SK-N-DZ (cell line): ENCODE measurements around the gene PLEKHA8.

Experiments used
- DNase-seq: peaks from one replicate; pipeline ENCODE4 v3.0.0-alpha.2; 2015; ENCODE audit warnings: low spot score
- small RNA-seq, 2 experiments: library from RNA; depleted of rRNA; stranded (forward); fragments of <200 nt; gene quantifications; one replicate each; pipeline ENCODE3, GENCODE V24; 2014

Gene PLEKHA8

GRCh38 chr7:30167901-30168300 lies 139.7 kb downstream of the PLEKHA8 start:
- DNase-seq, result no peak

DNA sequence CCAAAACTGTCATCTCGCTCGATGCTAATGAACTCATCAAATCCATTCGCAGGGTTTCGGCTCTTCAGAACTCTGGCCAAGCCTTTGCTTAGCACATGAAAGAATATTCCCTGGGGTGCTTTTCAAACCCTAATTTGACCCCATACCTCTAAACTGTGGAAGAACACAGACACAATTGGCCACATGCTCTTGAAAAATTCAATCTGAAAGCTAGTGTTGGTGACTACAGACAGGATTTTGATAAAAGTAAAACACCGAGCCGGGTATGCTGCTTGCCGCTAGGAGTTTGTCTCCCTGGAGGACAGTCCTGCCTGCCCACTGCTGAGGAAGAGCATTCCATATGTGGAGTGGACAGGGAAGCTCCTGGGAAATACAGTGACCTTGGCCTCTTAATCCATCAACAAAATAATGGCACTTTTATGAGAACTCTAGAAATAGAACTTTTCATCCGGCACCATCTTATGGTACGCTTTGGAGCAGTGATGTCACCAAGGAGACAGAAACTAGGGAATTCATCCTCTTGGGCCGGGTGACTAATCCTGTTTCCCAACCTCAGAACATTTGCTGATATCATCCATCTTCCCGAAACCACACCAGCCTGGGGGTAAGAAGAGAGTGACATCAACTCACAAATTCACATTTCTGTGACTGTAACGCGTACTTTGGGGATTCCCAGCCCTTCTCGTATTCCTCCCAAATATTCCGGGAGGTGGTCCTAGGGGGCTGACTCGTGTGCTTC lies 140.8 kb downstream of the PLEKHA8 start:
- DNase-seq, result no peak

DNA sequence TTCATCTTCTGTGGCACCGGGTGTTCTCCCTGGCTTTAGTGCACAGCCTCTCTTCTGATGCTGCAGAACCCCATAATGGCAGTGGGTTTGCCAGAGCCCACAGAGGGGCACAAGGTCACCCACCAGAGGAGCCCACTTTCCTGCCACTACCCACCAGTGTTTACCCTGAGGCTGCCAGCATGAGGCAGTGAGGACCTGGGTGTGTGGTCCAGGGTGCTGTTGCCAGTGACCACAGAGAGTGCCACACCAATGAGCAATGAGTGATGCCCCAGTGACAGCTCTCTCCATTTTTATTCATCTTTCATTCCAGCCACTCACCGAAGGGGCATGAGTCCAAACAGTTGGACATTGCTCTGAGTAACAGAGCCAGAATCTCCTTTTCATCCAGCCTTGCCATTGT lies 141.4 kb downstream of the PLEKHA8 start:
- DNase-seq, result no peak

DNA sequence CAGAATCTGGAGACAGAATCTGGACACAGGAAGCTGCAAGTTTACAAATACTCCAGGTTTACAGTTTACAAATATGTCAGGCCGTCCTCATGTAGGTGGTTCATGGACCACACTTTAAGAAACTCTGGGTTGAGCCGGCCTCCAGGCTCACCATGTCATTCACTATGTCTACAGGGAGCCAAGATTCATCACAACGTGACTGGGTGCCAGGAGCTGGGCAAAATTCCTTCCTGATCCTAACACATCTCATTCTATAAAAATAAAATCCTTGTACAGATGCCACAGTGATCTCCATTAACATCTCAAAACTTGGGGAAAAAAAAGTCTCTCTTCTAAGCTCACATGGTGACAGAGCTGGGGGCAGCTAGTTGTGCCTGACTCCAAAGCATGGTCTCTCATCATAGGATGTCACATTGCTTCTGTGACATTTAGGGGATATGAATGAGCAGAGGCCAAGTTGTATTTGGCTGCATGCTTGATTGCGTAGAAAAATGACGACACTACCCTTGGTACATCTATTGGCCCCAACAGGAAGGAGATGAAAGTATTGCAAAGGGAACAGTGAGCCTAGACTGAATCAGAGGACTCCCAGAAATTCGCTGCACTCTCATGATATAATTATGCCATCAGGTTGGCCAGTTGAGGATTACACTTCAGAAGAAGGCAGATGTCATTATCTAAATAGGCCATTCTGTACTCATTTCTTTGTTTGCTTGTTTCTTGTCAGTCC lies 142.4 kb downstream of the PLEKHA8 start:
- no peak for DNase-seq

DNA sequence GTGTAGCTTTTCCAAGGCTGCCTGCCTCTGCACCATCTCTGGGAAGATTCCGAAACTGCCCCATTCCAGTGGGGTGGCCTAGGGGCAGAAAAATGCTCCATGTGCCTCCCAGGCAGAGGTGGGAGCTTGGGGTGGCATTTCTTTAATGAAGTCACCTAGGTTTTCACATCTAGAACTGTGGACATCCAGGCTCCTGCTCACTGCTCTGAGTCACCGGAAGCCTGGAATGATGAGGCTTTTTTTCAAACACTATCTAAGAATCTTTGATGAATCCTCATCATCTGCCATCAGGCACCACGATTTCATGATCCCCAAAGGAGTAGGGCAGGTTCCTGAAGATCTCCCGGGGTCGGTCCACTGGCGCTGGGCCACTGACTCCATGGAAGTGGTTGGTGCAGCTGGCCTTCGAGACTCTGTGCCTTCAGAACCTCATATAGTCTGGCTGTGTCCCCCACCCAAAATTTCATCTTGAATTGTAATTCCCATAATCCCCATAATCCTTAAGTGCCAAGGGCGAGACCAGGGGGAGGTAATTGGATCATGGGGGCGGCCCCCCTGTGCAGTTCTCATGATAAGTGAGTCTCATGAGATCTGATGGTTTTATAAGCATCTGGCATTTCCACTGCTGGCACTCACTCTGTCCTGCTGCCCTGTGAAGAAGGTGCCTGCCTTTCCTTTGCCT lies 143.7 kb downstream of the PLEKHA8 start:
- DNase-seq, result no peak

DNA sequence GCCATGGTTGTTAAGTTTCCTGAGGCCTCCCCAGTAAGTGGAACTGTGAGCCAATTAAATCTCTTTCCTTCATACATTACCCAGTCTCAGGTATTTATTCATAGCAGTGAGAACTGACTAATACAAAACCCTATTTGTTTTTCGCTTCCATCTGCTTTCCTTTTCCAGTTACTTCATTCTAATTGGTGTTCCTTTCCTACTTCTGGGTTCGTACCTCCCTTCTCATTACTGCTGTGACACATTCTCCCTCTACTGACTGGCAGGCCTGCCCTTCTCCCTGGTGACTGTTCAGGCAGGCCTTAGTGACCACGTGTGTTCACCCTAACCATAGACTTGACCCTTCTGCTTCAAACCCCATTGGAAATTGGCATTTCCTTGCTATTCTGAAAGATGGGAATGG lies 144.2 kb downstream of the PLEKHA8 start:
- no peak for DNase-seq

DNA sequence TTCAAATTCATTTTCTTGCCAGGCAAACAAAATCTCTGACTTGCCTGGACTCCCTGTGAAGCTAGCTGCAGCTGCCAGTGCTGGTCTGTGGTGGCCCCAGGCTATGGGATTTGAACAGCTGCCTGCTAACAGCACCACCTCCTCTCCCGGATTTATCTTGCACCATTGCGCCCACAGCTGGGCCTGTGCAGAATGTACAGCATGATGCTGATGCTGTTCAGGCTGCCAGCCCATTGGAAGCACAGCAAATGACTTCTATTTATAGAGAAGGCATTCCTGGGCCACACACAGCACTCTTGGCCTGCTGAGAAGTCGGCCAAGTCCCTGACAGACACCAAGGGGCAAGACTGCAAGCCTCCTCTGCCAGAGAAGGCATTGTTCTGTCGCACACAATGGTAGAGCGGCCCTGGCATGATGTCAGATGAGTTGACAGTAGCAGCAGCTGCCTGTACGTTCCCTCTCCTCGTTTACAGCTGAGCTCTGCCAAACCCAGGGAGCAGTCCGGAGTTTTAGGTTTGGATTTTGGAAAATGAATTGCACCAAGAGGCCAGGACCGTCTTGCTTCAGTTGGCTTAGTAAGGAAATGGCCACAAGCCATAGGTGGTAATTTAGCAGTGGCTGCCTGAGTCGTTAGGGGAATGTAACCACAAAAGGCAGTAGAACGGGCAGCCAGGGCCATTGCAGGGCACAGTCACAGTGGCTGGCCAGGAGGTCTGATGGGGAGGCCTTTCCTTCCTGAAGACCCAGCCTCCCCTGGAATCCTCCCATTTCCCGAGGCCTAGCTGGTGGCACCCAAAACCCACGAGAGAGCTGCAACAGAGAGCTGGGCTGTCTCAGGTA lies 145.1 kb downstream of the PLEKHA8 start:
- DNase-seq, result peak; percentile 23

DNA sequence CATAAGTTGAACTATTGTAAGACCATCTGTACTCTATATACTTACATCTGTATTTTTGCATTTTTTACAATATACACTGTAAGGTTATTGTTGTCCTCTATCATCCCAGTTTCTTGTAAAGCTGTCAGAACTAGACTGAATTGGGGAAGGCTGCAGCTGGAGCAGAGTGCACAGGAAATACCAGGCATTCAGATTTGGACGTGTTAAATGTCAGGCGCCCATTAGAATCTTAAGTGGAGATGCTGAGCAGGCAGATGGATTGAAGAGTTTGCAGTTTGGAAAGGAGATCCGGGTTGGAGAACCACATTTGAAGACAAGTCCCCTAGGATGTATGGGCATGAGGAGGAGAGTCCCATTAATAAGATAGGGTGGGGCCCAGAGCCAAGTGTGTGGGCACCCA lies 147.0 kb downstream of the PLEKHA8 start:
- no peak for DNase-seq

GRCh38 chr7:30175636-30176147 lies 147.5 kb downstream of the PLEKHA8 start:
- DNase-seq, result no peak

GRCh38 chr7:30176463-30177109 lies 148.4 kb downstream of the PLEKHA8 start:
- DNase-seq, result no peak

DNA sequence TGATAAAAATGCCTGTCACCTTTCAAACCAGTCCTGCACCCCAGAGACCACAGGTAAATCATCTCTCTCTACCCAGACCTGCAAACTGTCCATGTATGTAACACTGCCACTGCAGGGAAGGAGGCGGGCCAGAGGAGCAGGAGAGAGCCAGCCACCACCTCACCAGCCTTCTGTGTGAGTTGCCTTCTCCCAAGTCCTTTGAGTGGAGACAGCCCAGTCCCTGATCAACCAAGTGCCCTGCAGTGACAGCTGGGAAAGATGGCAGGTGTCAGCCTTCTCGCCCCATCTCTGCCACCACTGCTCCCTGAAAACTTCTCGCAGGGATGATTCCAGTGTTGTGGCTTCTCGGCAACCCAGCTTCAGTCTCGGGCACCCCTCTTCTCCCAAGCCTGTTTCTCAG lies 149.0 kb downstream of the PLEKHA8 start:
- DNase-seq, result no peak

GRCh38 chr7:30177965-30178364 lies 149.8 kb downstream of the PLEKHA8 start:
- no peak for DNase-seq

DNA sequence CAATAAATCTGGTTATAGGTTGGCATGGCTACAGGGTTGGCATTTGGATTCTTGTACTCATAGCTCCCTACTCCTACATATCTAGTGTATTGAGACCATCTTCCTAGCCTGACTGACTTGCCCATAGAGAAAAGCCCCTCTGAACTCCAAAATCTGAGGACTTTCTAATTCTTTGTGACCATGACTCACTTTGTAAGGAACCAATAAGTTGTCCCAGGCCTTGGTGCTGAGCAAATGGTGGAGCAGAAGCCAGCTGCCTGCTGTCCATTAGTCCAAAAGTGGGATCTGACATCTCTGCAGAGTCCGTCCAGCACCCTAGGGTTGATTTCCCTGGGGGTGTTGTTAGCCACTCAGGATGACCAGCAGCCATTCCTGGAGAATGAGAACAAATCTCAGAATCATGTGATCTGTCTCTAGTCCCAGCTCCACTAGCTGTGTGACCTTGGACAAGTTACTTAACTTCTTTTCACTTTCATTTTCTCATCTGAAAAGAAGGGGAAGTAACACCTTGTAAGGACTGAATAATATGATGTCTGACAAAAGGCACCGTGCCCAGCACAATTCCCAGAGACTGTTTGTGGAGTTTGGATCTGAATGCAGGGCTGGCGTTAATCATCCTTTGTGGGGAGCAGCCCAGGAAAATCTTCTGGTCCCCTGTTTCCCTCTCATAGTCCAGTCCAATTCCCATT lies 150.7 kb downstream of the PLEKHA8 start:
- DNase-seq, result no peak

Small RNA genes within 50 kb of the gene (small RNA-seq; reads per million reads assigned to genes)
- 0 reads per million in 2 experiments for gene RPS27P16
